ENCODE results near the gene NPDC1. TPM values are rescaled to one million over a fixed set of nuclear protein-coding genes. Genes with fewer than 3 reads are reported as not detected.
"Not testable (repeated sequence)": the region's sequence is repeated elsewhere in the genome, so short reads cannot be mapped to it uniquely, and the experiment has no call there.

NPDC1 gene
- total and polyA plus RNA-seq, 5 experiments from 2014 or later, result 2.1 to 9.3 (median 4.2) TPM

GRCh38 chr9:137033481-137033880, 12.5 kb downstream of the NPDC1 start:
- Mint-ChIP-seq H3K4me3 (peak overlapping the region in 6 of 10 donors; percentile 19 to 84 (median 46)), H3K4me1 (peaks cover 24 to 61% (median 57%) of the 10 kb centered on the region in 4 donors), H3K27ac (peak overlapping the region in 5 of 10 donors; percentile 14 to 80 (median 65))
- H3K36me3 Mint-ChIP-seq, H3K9me3 Mint-ChIP-seq, ATAC-seq, DNase-seq, H3K27me3 Mint-ChIP-seq: not testable (repeated sequence)
- POLR2A ChIA-PET, result interaction anchor here (1.0 to 3.2 kb wide), 4 partner anchors 9 to 243 kb away, joined by 3 to 16 read pairs (median 5); partner anchors contain the start of genes PAXX, TMEM141 and TUBB4B

DNA sequence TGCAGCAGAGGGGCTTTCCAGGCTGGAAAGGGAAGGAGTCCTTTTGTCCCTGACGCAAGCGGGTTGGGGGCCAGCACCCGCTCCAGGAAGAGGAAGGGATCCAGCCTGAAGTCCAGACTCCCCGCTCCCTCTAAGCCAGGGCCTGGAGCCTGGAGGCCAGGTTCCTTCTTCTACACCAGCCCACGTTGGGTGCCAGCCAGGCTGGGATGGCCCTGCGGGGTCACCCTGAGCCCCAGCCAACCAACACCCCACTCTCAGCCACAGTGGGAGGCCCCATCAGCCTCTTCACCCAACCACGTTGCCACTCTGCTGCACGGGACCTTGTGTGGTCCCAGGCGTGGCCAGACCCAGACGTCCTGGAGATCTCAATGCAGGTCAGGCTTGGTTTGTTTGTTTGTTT, 13.1 kb downstream of the NPDC1 start:
- Mint-ChIP-seq H3K4me3 (peak overlapping the region in 6 of 10 donors; percentile 3 to 84 (median 43)), H3K9me3 (no peaks in the 10 kb centered on the region), H3K4me1 (peaks cover 24 to 61% (median 57%) of the 10 kb centered on the region in 4 donors), H3K36me3 (no peaks in the 10 kb centered on the region), H3K27me3 (no peaks in the 10 kb centered on the region), H3K27ac (peak overlapping the region in 7 of 10 donors; percentile 14 to 80 (median 49))
- POLR2A ChIA-PET, result interaction anchor here (1.0 to 3.2 kb wide), 3 partner anchors 8 to 208 kb away, joined by 3 to 16 read pairs (median 5); partner anchors contain the start of genes PAXX and TUBB4B
- DNase-seq (no peak), ATAC-seq (no peak)

GRCh38 chr9:137031904-137032640, 13.9 kb downstream of the NPDC1 start, which contains the start of gene FUT7:
TSS of gene FUT7 (minus strand) at chr9:137032088. CDS start at chr9:137031991, 97 bp downstream.
- no peaks in the 10 kb centered on the region for H3K36me3 Mint-ChIP-seq
- peak in 1 of 2 donors; percentile 26 for ATAC-seq
- H3K9me3 Mint-ChIP-seq, result no peaks in the 10 kb centered on the region
- peak in 5 of 10 donors; percentile 30 to 44 (median 33) for DNase-seq
- H3K27ac Mint-ChIP-seq, result peak within 1 kb of the TSS in 9 of 10 donors; percentile 79 to 92 (median 83)
- peak within 1 kb of the TSS; percentile 72 to 92 (median 81) for H3K4me3 Mint-ChIP-seq
- POLR2A ChIA-PET, result interaction anchor here (1.5 to 1.9 kb wide), 2 partner anchors 36 to 39 kb away, joined by 5 to 7 read pairs; partner anchors contain the start of genes CLIC3 and PAXX
- peaks cover 24 to 66% (median 61%) of the 10 kb centered on the region in 4 donors for H3K4me1 Mint-ChIP-seq
- H3K27me3 Mint-ChIP-seq, result no peaks in the 10 kb centered on the region

GRCh38 chr9:137030538-137031527, 15.1 kb downstream of the NPDC1 start:
- H3K9me3 Mint-ChIP-seq, result no peaks in the 10 kb centered on the region
- H3K36me3 Mint-ChIP-seq, result no peaks in the 10 kb centered on the region
- H3K4me1 Mint-ChIP-seq, result peaks cover 26 to 74% (median 70%) of the 10 kb centered on the region in 4 donors
- POLR2A ChIA-PET, result interaction anchor here (0.9 to 2.6 kb wide), 7 partner anchors 35 to 243 kb away, joined by 4 to 13 read pairs (median 5); partner anchors contain the start of genes CLIC3, MAN1B1, PAXX and RABL6
- H3K4me3 Mint-ChIP-seq, result peak overlapping the region; percentile 66 to 88 (median 80)
- ATAC-seq, result no peak
- peak overlapping the region in 9 of 10 donors; percentile 57 to 89 (median 72) for H3K27ac Mint-ChIP-seq
- DNase-seq, result peak in 2 of 10 donors; percentile 31 to 56
- no peaks in the 10 kb centered on the region for H3K27me3 Mint-ChIP-seq

DNA sequence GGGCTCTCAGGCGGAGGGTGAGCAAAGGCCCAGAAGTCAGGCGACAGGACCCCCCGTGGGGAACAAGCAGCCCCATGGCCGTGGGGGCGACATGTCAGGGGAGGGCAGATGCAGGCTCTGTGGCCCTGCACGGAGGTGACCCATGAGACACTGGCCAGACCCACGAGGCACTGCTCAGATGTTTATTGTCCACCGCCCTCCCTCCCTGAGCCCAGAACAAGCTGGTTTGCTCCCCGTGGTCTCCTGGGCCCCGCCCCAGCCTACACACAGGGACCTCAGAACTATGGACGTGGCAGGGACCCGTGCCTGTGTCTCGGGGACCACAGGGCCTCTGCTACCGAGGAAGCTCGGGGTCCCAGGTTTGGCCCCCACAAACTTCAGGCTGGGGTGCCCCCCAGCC, 16.0 kb downstream of the NPDC1 start:
- peak overlapping the region; percentile 76 to 88 (median 82) for H3K4me3 Mint-ChIP-seq
- no peaks in the 10 kb centered on the region for H3K9me3 Mint-ChIP-seq
- DNase-seq (no peak), ATAC-seq (no peak)
- H3K4me1 Mint-ChIP-seq, result peaks cover 22 to 72% (median 67%) of the 10 kb centered on the region in 4 donors
- POLR2A ChIA-PET, result interaction anchor here (0.6 to 2.6 kb wide), 9 partner anchors 30 to 242 kb away, joined by 3 to 13 read pairs (median 3); partner anchors contain the start of genes CLIC3, FBXW5, MAN1B1 and PAXX
- peak overlapping the region in 7 of 10 donors; percentile 57 to 89 (median 81) for H3K27ac Mint-ChIP-seq
- no peaks in the 10 kb centered on the region for H3K36me3 Mint-ChIP-seq
- no peaks in the 10 kb centered on the region for H3K27me3 Mint-ChIP-seq

DNA sequence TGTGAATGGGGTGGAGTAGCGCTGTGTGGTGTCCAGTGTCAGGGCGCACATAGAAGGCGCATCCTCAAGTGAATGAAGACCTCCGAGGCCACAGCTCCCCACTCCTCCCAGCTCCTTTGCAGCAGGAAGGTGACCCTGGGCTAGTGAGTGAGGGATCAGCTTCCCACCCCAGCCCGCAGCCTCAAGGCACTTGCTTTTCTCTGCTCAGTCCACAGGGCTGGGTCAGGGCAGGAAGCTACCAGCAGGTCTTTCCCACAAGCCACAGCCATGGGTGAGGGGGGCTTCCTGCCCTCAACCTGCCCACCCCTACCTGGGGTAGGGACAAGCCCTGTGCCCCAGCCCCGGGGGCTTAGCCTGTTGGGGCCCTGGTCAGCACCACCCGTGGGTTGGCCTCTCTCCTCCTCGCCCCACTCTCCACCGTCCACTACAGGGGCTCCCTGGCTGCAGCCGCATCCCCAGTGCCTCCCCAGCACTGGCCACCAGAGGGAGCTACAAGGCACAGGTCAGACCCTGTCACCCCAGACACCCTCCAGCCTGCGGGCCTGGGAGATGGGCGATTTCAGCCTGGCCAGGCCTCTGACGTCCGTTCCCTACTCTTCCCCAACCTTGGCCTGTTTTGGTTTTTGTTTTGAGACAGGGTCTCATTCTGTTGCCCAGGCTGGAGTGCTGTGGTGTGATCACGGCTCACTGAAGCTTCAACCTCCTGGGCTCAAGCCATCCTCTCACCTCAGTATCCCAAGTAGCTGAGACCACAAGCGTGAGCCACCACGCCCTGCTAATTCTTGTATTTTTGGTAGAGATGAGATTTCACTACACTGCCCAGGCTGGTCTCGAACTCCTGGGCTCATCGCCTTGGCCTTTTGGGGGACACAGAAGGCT, 16.7 kb downstream of the NPDC1 start:
- H3K4me1 Mint-ChIP-seq, result peaks cover 16 to 68% (median 61%) of the 10 kb centered on the region in 4 donors
- peak overlapping the region; percentile 56 to 88 (median 72) for H3K27ac Mint-ChIP-seq
- no peaks in the 10 kb centered on the region for H3K36me3 Mint-ChIP-seq
- peak; percentile 15 to 29 for ATAC-seq
- no peaks in the 10 kb centered on the region for H3K27me3 Mint-ChIP-seq
- no peaks in the 10 kb centered on the region for H3K9me3 Mint-ChIP-seq
- DNase-seq, result peak; percentile 29 to 76 (median 62)
- POLR2A ChIA-PET, result interaction anchor here (0.6 to 4.9 kb wide), 12 partner anchors 29 to 240 kb away, joined by 3 to 26 read pairs (median 3); partner anchors contain the start of genes C8G, CLIC3, FBXW5 and MAN1B1
- H3K4me3 Mint-ChIP-seq, result peak overlapping the region; percentile 75 to 88 (median 83)

DNA sequence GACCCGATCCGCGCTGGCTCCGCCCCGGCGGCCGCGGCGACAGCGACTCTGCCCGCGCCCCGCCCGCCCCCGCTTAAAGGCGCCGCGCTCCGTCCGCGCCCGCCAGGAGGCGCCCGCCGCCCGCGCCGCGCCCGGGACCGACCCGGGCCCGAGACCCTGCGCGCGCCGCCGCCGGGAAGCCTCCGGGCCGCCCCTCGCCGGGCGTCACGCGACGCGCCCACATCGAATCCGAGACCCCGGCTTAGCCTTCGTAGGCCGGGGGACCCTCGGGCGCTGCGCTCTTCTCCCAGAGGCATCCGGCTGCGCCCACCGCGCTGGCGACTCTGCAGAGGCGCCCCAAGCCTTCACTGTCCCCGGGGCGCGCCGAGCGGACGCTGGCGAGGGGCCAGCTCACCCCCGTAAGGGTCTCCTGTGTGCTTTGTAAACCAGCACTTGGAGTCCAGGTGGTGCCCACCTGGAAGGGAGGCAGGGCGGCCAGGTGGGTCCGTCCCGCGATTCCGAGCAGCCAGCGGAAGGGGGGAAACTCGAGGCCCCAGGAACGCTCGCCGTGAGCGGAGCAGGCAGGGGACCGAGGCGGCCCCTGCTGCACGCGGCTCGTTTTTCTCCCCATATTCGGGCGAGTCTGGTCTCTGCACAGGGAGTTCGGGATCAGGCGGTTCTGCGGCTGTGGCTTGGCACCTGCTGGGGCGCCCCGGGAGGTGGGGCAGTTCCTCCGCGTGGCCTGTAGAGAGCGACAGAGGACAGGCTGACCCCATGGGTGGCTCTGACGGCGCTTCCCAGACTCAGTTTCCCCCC, 17.5 kb downstream of the NPDC1 start:
- Mint-ChIP-seq H3K4me3 (peak overlapping the region; percentile 75 to 88 (median 83)), H3K27ac (peak overlapping the region in 8 of 10 donors; percentile 9 to 88 (median 72)), H3K36me3 (no peaks in the 10 kb centered on the region), H3K9me3 (no peaks in the 10 kb centered on the region), H3K4me1 (peaks cover 16 to 66% (median 55%) of the 10 kb centered on the region in 4 donors), H3K27me3 (no peaks in the 10 kb centered on the region)
- DNase-seq, result peak; percentile 32 to 80 (median 64)
- POLR2A ChIA-PET, result interaction anchor here (0.6 to 4.9 kb wide), 11 partner anchors 9 to 239 kb away, joined by 3 to 26 read pairs (median 3); partner anchors contain the start of genes C8G, CLIC3, FBXW5 and MAN1B1
- peak; percentile 63 to 77 for ATAC-seq

GRCh38 chr9:137027369-137028262, 18.4 kb downstream of the NPDC1 start, which contains the start of gene ABCA2:
TSS of gene ABCA2 (minus strand) at chr9:137028237. CDS start at chr9:137028140, 97 bp downstream.
- Mint-ChIP-seq H3K9me3 (no peaks in the 10 kb centered on the region), H3K36me3 (no peaks in the 10 kb centered on the region), H3K4me3 (peak within 1 kb of the TSS; percentile 76 to 91 (median 86)), H3K27ac (peak within 1 kb of the TSS in 9 of 10 donors; percentile 53 to 89 (median 75)), H3K27me3 (no peaks in the 10 kb centered on the region), H3K4me1 (peaks cover 18 to 59% (median 47%) of the 10 kb centered on the region in 4 donors)
- DNase-seq (no peak), ATAC-seq (no peak)
- POLR2A ChIA-PET, result interaction anchor here (0.6 to 4.9 kb wide), 8 partner anchors 8 to 248 kb away, joined by 3 to 26 read pairs (median 4); partner anchors contain the start of genes C8G, CLIC3 and PAXX

DNA sequence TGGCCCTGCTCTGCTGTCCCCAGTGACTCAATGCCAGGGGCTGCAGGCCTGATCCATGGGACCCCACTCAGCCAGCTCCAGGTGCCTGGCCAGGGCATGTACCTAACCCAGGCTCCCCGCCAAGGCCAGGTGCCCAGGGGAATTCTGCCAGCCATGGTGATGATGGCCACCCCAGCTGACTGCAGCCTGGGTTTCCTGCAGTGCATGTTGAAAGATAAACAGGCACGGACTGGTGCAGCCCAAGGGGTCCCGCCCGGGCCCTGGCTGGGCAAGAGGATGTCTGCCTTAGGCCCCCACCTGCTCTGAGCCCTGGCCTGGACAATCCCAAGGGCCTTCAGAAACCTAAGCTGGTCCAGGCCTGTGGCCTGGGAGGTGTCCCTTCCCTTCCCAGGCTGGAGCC, 19.1 kb downstream of the NPDC1 start:
- peaks cover 15 to 52% (median 42%) of the 10 kb centered on the region in 4 donors for H3K4me1 Mint-ChIP-seq
- POLR2A ChIA-PET, result interaction anchor here (0.6 to 4.9 kb wide), 8 partner anchors 9 to 247 kb away, joined by 3 to 26 read pairs (median 4); partner anchors contain the start of genes C8G and CLIC3
- no peaks in the 10 kb centered on the region for H3K9me3 Mint-ChIP-seq
- peak overlapping the region in 9 of 10 donors; percentile 76 to 91 (median 81) for H3K4me3 Mint-ChIP-seq
- no peaks in the 10 kb centered on the region for H3K27me3 Mint-ChIP-seq
- peak overlapping the region in 3 of 10 donors; percentile 36 to 75 (median 71) for H3K27ac Mint-ChIP-seq
- ATAC-seq (no peak), DNase-seq (no peak)
- no peaks in the 10 kb centered on the region for H3K36me3 Mint-ChIP-seq

Data from naive thymus-derived CD8-positive, alpha-beta T cell (primary cell).